GM12878 (cell line): Measurements from ENCODE around the gene SP3. TPM values are rescaled to one million over a fixed set of nuclear protein-coding genes. Genes with fewer than 3 reads are reported as not detected.

Experiments
- ASH2L ChIP-seq: fragments of 300-600, 200-600 bp; sonication (generic); IDR thresholded peaks from 2 replicates; pipeline ENCODE4 v1.6.1; 2017; ENCODE audit warnings: low read depth, mild to moderate bottlenecking, borderline replicate concordance
- ATF3 ChIP-seq: IDR thresholded peaks from 2 replicates; pipeline ENCODE4 v1.6.1; 2011; ENCODE audit warnings: low read depth, mild to moderate bottlenecking, low read length, moderate library complexity, borderline replicate concordance; ENCODE audit errors: extremely low read depth
- ATF7 ChIP-seq: fragments of 450-650 bp; IDR thresholded peaks from 2 replicates; pipeline ENCODE4 v1.6.1; 2016; ENCODE audit warnings: low read depth, mild to moderate bottlenecking
- CUX1 ChIP-seq: IDR thresholded peaks from 2 replicates; pipeline ENCODE4 v1.6.1; 2012; ENCODE audit warnings: improper control_type of control experiment, low read depth, low read length; ENCODE audit not compliant: insufficient replicate concordance
- ESRRA ChIP-seq: IDR thresholded peaks from 2 replicates; pipeline ENCODE4 v1.6.1; 2012; ENCODE audit warnings: mild to moderate bottlenecking, low read length, improper control_type of control experiment
- JUND ChIP-seq: IDR thresholded peaks from 2 replicates; pipeline ENCODE4 v1.6.1; 2012; ENCODE audit warnings: low read depth, mild to moderate bottlenecking, low read length, improper control_type of control experiment, moderate library complexity
- NRF1 ChIP-seq: conservative IDR thresholded peaks from 2 replicates; pipeline ENCODE4 v1.6.1; 2011; ENCODE audit warnings: mild to moderate bottlenecking, low read depth, low read length, improper control_type of control experiment
- PRDM15 ChIP-seq: fragments of 450-650 bp; formaldehyde crosslinking; IDR thresholded peaks from 2 replicates; pipeline ENCODE4 v1.4.0; 2020; ENCODE audit warnings: mild to moderate bottlenecking, moderate library complexity
- RCOR1 ChIP-seq: conservative IDR thresholded peaks from 2 replicates; pipeline ENCODE4 v1.6.1; 2012; ENCODE audit warnings: low read depth, low read length, improper control_type of control experiment
- RELB ChIP-seq: fragments of 450-650 bp; IDR thresholded peaks from 2 replicates; pipeline ENCODE4 v1.6.1; 2017; ENCODE audit warnings: low read depth, mild to moderate bottlenecking, moderate library complexity
- TCF12 ChIP-seq: IDR thresholded peaks from 2 replicates; pipeline ENCODE4 v1.6.1; 2011; ENCODE audit warnings: low read depth, mild to moderate bottlenecking, low read length
- TCF3 ChIP-seq: IDR thresholded peaks from 2 replicates; pipeline ENCODE4 v1.6.1; 2012; ENCODE audit warnings: low read depth, mild to moderate bottlenecking, low read length, borderline replicate concordance; ENCODE audit not compliant: insufficient read depth
- TCF7 ChIP-seq: IDR thresholded peaks from 2 replicates; pipeline ENCODE4 v1.6.1; 2014; ENCODE audit warnings: antibody characterized with exemption, borderline replicate concordance
- YBX1 ChIP-seq: fragments of 450-650 bp; IDR thresholded peaks from 2 replicates; pipeline ENCODE4 v1.6.1; 2016; ENCODE audit warnings: antibody characterized with exemption
- polyA plus RNA-seq, 11 experiments: library from polyadenylated mRNA; depleted of rRNA in 4 of 11; unstranded in 6 of 11; stranded (reverse) in 5 of 11; fragments of >200 nt; fragmentation: Nextera tagmentation in 4 of 11; fragmentation: Illumina TruSeq in 1 of 11; extraction: Ambion mirVana in 4 of 11; extraction: Trizol in 1 of 11; gene quantifications; 1 replicate in 1 of 11; 2 replicates in 10 of 11; pipeline versions ENCODE4 v1.2.1 to v1.2.3, GENCODE V29; 2011 to 2016; ENCODE audit warnings: inconsistent platforms in 2 of 11, missing spikeins in 2 of 11, low read depth in 1 of 11
- total RNA-seq, 4 experiments: library from RNA; depleted of rRNA in 3 of 4; stranded (reverse); fragments of >200 nt in 3 of 4; fragmentation: Illumina TruSeq in 1 of 4; extraction: Trizol in 1 of 4; gene quantifications; 2 replicates each; pipeline versions ENCODE4 v1.2.1 to v1.2.3, GENCODE V29; 2013 to 2021

SP3 gene
- total and polyA plus RNA-seq, 10 of the 15 experiments (the other 5 are each of a cell fraction or from before 2014, with no cell fraction given) = 9.9 to 87.6 (median 52.4) TPM

GRCh38 chr2:173964565-173965371, 405 bp downstream of the SP3 start (continued):
- TF ChIP-seq CUX1 (no peak), RELB (no peak), ATF7 (no peak), PRDM15 (CRISPR knock-in tag) (no peak), NRF1 (no peak), ASH2L (no peak; the same call in 1 of the 2 replicates), TCF12 (no peak), ATF3 (no peak), JUND (no peak), YBX1 (no peak), TCF7 (no peak), ESRRA (no peak), RCOR1 (no peak), TCF3 (no peak)
